ENCODE measurements around the gene TRAPPC1. TPM values are rescaled to one million over a fixed set of nuclear protein-coding genes. Genes with fewer than 3 reads are reported as not detected.

Gene TRAPPC1
- total and polyA plus RNA-seq, 10 of the 15 experiments (the other 5 are each of a cell fraction or from before 2014, with no cell fraction given), result 31.3 to 306 (median 134) TPM

DNA sequence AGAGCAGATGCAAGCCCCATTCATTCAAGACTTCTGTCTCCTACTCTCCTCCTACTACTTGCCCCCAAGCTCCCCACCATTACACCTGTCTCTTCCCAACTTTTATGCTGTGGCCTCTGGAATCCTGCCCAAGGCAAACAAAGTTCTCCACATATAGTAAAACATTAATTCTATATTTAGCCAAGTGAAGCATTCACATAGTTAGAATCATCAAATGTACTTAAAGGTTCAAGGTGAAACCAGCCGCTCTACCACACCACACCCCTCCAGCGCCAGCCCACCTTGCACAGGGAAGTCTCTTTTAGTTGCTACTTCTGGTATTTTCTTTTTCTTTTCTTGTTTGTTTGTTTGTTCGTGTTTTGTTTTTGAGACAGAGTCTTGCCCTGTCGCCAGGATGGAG is 45.3 kb upstream of the TRAPPC1 start (continued):
- no peak for TF ChIP-seq SMAD5 (IDR thresholded peaks at IDR 0.05; ENCODE audit: low read depth)
- TF ChIP-seq BACH1 (IDR thresholded peaks at IDR 0.05; ENCODE audit: borderline replicate concordance), result no peak
- no peak for TF ChIP-seq SIX5 (IDR thresholded peaks at IDR 0.05; ENCODE audit: low read depth, low read length, severe bottlenecking)
- no peak for TF ChIP-seq RFX5 (IDR thresholded peaks at IDR 0.05; ENCODE audit: low read depth, low read length)
- TF ChIP-seq STAT1 (conservative IDR thresholded peaks at IDR 0.05), result no peak
- no peak for TF ChIP-seq EZH2 (IDR thresholded peaks at IDR 0.05; ENCODE audit: borderline replicate concordance, control insufficient read depth, low read depth, low read length)
- no peak for TF ChIP-seq KLF5 (IDR thresholded peaks at IDR 0.05; ENCODE audit: partially characterized antibody)
- no peak for TF ChIP-seq IKZF2 (IDR thresholded peaks at IDR 0.05)
- TF ChIP-seq SRF (IDR thresholded peaks at IDR 0.05; ENCODE audit: low read depth in 2 of 2, low read length in 2 of 2), result no peak
- TF ChIP-seq RCOR1 (conservative IDR thresholded peaks at IDR 0.05; ENCODE audit: low read depth, low read length), result no peak

DNA sequence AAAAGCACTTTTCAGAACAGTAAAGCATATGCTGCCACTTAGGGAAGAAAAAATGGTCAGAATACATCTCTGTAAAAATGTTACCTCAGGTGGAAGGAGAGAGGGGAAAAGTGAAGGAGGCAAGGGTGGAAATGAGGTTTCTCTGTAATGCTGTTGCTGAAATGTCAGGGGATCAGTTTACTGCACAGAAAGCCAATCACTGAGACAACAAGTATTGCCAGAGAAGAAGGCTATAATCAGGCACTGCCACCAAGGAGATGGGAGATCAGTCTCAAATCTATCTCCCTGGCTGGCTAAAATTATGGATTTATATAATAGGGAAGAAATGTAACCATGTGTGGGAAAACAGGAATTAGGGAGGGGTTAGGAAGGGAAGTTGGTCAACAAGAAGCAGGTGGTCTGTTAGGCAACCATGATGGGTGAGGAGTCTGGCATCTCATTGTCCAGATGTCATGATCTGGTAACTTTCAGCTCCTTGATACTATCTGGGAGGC is 42.9 kb upstream of the TRAPPC1 start:
- TF ChIP-seq PAX8 (IDR thresholded peaks at IDR 0.05) (no peak), ETV6 (conservative IDR thresholded peaks at IDR 0.05 in 1 of 2, IDR thresholded peaks at IDR 0.05 in 1 of 2; ENCODE audit: borderline replicate concordance in 1 of 2, low read depth in 1 of 2) (no peak), NFXL1 (IDR thresholded peaks at IDR 0.05; ENCODE audit: borderline replicate concordance) (0 out of 2 replicates have a peak, but pooled peaks have one; percentile 36), ZNF207 (IDR thresholded peaks at IDR 0.05; ENCODE audit: borderline replicate concordance) (no peak), PML (IDR thresholded peaks at IDR 0.05; ENCODE audit: low read length) (no peak), RAD21 (IDR thresholded peaks at IDR 0.05; ENCODE audit: insufficient read depth, low read depth, low read length) (no peak)
- ChIA-PET SMC1A (ENCODE audit: uncharacterized antibody, unreplicated experiment) (interaction anchor here (0.8 kb wide), 1 partner anchor 15 kb away, joined by 3 read pairs; no protein-coding TSS in a partner anchor), CTCF (no interaction called here), RAD21 (ENCODE audit: unreplicated experiment) (no interaction called here), POLR2A (no interaction called here)
- ATAC-seq, result no peak
- Histone ChIP-seq H3K27ac (ENCODE audit: control insufficient read depth, insufficient read depth) (no peak overlapping the region), H3K4me3 (no peak overlapping the region), H3K27me3 (replicated peaks in 1 of 2; ENCODE audit: control insufficient read depth in 2 of 2, insufficient read depth in 2 of 2, low read length in 1 of 2) (no peaks in the 10 kb centered on the region), H3K9ac (ENCODE audit: control insufficient read depth, insufficient read depth, low read length) (no peak overlapping the region), H3K36me3 (ENCODE audit: control insufficient read depth in 2 of 2, insufficient read depth in 2 of 2, low read length in 1 of 2) (no peaks in the 10 kb centered on the region), H2AFZ (ENCODE audit: control insufficient read depth, low read depth, low read length) (no peak overlapping the region), H3K79me2 (ENCODE audit: control insufficient read depth, insufficient read depth, low read length) (no peaks in the 10 kb centered on the region), H3K9me3 (replicated peaks; ENCODE audit: control insufficient read depth, insufficient read depth, low read length) (peaks cover 7% of the 10 kb centered on the region), H4K20me1 (ENCODE audit: control insufficient read depth, insufficient read depth) (no peaks in the 10 kb centered on the region), H3K4me2 (ENCODE audit: control insufficient read depth, insufficient read depth) (no peak overlapping the region), H3K4me1 (ENCODE audit: control insufficient read depth, insufficient read depth, low read length) (no peaks in the 10 kb centered on the region)
- no TSS peak for BruUV-seq (replicated peaks)
- intact Hi-C loops (cut with micrococcal nuclease; ENCODE audit: unreplicated experiment), result no loop called here
- in situ Hi-C loops (cut with MboI), result no loop called here
- DNase-seq (ENCODE audit: low read depth, low spot score), result no peak
- FAIRE-seq, result no peak

All from GM12878 (cell line).